H1 (cell line): Measurements from ENCODE around the gene OBSCN.

ENCODE experiments used
- EP300 ChIP-seq, 2 experiments: IDR thresholded peaks; 1 replicate in 1 of 2; 2 replicates in 1 of 2; pipeline ENCODE4 v1.6.1; 2011 to 2012; ENCODE audit warnings: low read depth in 2 of 2, low read length in 2 of 2, mild to moderate bottlenecking in 2 of 2, borderline replicate concordance in 1 of 2, inconsistent platforms in 1 of 2, moderate library complexity in 1 of 2
- GTF2F1 ChIP-seq: IDR thresholded peaks from 2 replicates; pipeline ENCODE4 v1.6.1; 2012; ENCODE audit warnings: low read depth, low read length, improper control_type of control experiment, borderline replicate concordance
- MAFK ChIP-seq: IDR thresholded peaks from 2 replicates; pipeline ENCODE4 v1.6.1; 2012; ENCODE audit warnings: low read depth, mild to moderate bottlenecking, improper control_type of control experiment, low read length
- POLR2A ChIP-seq, 2 experiments: IDR thresholded peaks; 1 replicate in 1 of 2; 2 replicates in 1 of 2; pipeline ENCODE4 v1.6.1; 2011; ENCODE audit warnings: low read depth in 2 of 2, low read length in 2 of 2, mild to moderate bottlenecking in 2 of 2; ENCODE audit errors: control extremely low read depth in 1 of 2
- POLR2AphosphoS5 ChIP-seq: IDR thresholded peaks from 2 replicates; pipeline ENCODE4 v1.6.1; 2011; ENCODE audit warnings: low read depth, low read length
- SRF ChIP-seq: IDR thresholded peaks from 2 replicates; pipeline ENCODE4 v1.6.1; 2011; ENCODE audit warnings: mild to moderate bottlenecking, low read depth, low read length, moderate library complexity
- TF ChIP-seq, protein P1 (sequence below), 3 experiments: IDR thresholded peaks; 1 replicate in 2 of 3; 2 replicates in 1 of 3; pipeline versions ENCODE4 v1.5.1 to v1.6.1; 2011; ENCODE audit warnings: low read length in 3 of 3, mild to moderate bottlenecking in 3 of 3, inconsistent platforms in 2 of 3, low read depth in 1 of 3, moderate library complexity in 1 of 3; ENCODE audit not compliant: insufficient read depth in 1 of 3; ENCODE audit errors: control extremely low read depth in 1 of 3
- TF ChIP-seq, protein P2 (sequence below): IDR thresholded peaks from 2 replicates; pipeline ENCODE4 v1.6.1; 2011; ENCODE audit warnings: low read length, improper control_type of control experiment

DNA sequence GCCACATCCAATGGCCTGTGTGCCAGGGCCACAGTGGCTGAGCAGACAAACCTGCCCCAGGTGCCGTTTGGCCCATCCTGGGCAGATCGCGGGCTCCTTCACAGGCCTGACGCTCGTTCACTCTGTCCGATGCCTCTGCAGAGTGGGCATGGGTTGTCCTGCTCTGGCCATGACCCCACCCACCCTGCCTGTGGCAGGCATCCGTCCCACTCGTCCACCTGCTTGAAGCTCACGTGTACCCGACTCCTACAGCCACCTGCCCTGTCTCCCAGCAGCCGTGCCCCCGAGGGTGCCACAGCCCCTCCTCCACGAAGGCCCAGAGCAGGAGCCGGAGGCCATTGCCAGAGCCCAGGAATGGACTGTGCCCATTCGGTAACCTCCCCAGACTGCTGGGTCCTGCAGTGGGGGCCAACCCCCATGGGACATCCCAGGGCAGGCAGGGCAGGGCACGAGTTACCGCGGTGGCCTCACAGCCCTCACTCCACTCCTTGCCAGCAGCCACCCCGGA, 156.9 kb downstream of the OBSCN start:
- TF ChIP-seq MAFK (no peak), POLR2A (IDR thresholded peaks at IDR 0.05; ENCODE audit: control extremely low read depth in 1 of 2, low read depth in 2 of 2, low read length in 2 of 2) (no peak), SRF (no peak), GTF2F1 (no peak), EP300 (IDR thresholded peaks at IDR 0.05; ENCODE audit: borderline replicate concordance in 1 of 2, low read depth in 2 of 2, low read length in 2 of 2) (no peak), POLR2AphosphoS5 (no peak)
- TF ChIP-seq, protein P1, sequence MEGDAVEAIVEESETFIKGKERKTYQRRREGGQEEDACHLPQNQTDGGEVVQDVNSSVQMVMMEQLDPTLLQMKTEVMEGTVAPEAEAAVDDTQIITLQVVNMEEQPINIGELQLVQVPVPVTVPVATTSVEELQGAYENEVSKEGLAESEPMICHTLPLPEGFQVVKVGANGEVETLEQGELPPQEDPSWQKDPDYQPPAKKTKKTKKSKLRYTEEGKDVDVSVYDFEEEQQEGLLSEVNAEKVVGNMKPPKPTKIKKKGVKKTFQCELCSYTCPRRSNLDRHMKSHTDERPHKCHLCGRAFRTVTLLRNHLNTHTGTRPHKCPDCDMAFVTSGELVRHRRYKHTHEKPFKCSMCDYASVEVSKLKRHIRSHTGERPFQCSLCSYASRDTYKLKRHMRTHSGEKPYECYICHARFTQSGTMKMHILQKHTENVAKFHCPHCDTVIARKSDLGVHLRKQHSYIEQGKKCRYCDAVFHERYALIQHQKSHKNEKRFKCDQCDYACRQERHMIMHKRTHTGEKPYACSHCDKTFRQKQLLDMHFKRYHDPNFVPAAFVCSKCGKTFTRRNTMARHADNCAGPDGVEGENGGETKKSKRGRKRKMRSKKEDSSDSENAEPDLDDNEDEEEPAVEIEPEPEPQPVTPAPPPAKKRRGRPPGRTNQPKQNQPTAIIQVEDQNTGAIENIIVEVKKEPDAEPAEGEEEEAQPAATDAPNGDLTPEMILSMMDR (IDR thresholded peaks at IDR 0.05; ENCODE audit: control extremely low read depth in 1 of 3, insufficient read depth in 1 of 3, low read depth in 1 of 3, low read length in 3 of 3) = no peak
- TF ChIP-seq, protein P2, sequence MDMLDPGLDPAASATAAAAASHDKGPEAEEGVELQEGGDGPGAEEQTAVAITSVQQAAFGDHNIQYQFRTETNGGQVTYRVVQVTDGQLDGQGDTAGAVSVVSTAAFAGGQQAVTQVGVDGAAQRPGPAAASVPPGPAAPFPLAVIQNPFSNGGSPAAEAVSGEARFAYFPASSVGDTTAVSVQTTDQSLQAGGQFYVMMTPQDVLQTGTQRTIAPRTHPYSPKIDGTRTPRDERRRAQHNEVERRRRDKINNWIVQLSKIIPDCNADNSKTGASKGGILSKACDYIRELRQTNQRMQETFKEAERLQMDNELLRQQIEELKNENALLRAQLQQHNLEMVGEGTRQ = no peak
